ENCODE results near the gene APOL1.
"Not testable (repeated sequence)": the region's sequence is repeated elsewhere in the genome, so short reads cannot be mapped to it uniquely, and the experiment has no call there.

APOL1 gene

DNA sequence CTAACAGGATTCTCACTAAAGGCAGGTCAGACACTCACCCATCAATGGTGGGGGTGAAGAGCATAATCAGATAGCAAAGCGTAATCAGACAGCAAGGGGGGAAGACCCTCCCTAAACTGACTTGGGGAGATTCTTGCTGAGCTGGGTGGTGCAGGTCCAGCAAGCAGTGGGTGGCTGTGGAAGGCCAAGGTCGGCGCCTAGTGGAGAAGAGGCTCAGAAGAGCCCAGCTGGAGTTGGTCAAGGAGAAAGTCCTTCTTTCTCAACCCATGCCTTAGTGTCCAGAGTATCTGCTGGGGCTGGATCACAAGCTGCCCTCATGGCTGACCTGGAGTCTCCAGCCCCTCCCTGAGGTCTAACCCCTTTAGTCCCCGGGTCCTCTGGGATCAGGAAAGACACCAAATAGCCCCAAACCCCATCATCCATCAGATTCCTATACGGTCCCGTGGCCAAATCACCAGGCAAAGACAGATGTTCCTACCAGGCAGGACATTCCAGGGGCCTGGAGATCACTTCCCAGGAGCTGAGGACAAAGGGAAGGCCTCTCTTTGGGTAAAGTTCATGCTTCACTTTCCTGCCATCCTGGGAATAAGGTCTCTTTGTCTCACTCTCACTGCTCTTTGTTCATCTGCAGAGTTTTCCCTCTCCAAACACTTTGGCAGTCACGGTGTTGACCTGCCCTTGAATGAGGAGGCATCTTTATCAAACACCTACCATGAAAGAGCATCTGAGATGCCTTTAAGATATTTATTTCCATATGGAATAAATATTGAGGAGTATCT lies 11.1 kb downstream of the APOL1 start:
- DNase-seq (ENCODE audit: extremely low read depth in 1 of 2, low read depth in 1 of 2): not testable (repeated sequence)

GRCh38 chr22:36267058-36267457 lies 14.1 kb downstream of the APOL1 start:
- DNase-seq (ENCODE audit: extremely low read depth in 1 of 2, low read depth in 1 of 2): no peak

DNA sequence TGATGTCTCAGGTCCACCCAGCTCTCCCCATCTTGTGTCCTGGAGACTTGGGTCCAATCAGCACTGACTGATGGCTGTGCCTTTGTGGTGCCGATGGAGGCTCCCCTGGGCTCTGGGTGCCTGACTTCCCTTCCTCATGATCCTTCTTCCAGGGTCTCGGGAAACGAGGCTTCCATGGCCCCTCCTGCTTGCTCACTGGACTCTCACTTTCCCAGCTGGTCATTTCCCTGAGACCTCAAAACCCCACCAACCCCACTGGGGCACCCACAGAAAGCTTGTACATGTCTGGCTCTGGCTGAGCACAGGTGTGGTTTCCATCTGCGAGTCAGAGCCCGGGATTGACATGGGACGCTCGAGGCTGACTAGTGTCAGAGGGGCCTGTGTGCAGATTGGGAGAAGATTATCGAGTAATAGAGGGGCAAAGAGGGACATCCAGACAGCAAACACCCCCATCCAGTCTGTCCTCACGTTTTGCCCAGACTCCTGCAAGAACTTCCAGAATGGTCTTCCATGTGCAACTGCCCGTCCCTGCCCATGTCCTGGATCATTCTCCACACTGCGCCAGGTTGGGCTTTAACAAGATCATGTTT lies 15.1 kb downstream of the APOL1 start:
- DNase-seq (ENCODE audit: extremely low read depth in 1 of 2, low read depth in 1 of 2): no peak

GRCh38 chr22:36271231-36271630 lies 18.3 kb downstream of the APOL1 start:
- not testable (repeated sequence) for DNase-seq (ENCODE audit: extremely low read depth in 1 of 2, low read depth in 1 of 2)

DNA sequence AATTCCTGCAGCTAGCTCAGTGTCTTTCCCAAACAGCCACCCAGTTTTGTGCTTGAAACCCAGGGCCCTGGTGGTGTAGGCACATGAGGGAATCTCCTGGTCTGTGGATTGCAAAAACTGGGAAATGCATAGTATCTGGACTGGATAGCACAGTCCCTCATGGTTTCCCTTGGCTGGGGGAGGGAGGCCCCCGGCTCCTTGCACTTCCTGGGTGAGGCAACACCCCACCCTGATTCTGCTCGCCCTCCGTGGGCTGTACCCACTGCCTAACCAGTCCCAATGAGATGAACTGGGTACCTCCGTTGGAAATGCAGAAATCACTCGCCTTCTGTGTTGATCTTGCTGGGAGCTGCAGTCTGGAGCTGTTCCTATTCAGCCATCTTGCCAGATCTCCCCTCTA lies 19.0 kb downstream of the APOL1 start:
- DNase-seq (ENCODE audit: extremely low read depth in 1 of 2, low read depth in 1 of 2): not testable (repeated sequence)

GRCh38 chr22:36274531-36274930 lies 21.6 kb downstream of the APOL1 start:
- no peak for DNase-seq (ENCODE audit: extremely low read depth in 1 of 2, low read depth in 1 of 2)

GRCh38 chr22:36277482-36278291 lies 24.8 kb downstream of the APOL1 start:
- peak in 1 of 2 donors; percentile 39 for DNase-seq (ENCODE audit: extremely low read depth in 1 of 2, low read depth in 1 of 2)

GRCh38 chr22:36279219-36279666 lies 26.3 kb downstream of the APOL1 start:
- DNase-seq (ENCODE audit: extremely low read depth in 1 of 2, low read depth in 1 of 2): no peak

DNA sequence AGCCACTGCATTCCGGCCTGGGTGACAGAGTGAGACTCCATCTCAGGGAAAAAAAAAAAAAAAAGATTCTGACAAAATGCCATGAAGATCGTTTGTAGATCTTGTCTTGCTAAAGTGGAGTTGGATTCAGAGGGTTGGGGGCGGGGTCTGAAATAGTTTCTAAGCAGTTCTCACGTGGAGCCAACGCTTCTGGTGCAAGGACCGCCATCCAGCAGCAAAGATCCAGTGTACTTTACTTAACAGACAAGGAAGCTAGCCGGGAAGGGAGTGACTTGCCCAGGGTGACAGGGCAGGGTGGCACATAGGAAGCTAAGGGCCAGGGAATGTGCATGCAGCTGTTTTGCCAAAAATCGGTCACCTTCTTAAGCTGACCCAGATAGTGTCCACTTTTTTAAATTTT lies 27.4 kb downstream of the APOL1 start:
- DNase-seq (ENCODE audit: extremely low read depth in 1 of 2, low read depth in 1 of 2): no peak

GRCh38 chr22:36281781-36282327 lies 28.9 kb downstream of the APOL1 start:
- no peak for DNase-seq (ENCODE audit: extremely low read depth in 1 of 2, low read depth in 1 of 2)

DNA sequence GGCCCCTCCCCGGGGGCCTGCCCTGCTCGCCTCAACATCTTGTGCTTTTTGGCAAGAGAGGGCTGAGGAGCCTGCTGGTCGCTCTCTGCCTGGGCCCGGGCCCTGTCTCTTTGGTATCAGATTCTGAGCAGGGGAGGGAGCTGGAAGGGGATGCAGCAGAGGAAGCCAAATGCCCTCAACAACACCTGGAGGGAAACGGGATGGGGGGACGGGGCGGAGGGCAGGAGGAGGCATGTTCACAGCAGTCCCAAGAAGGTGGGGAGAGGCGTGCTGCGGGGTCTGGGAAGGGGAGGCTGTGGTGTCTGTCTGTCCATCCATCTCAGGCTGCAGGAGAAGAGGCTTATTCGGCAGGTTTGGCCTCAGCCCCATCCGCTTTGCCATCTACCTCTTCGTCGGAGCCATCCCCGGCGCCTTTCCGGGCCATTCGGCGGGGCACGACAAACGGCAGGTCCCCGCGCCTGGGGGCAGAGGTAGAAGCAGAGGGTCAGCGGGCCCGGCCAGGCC lies 29.4 kb downstream of the APOL1 start:
- no peak for DNase-seq (ENCODE audit: extremely low read depth in 1 of 2, low read depth in 1 of 2)

DNA sequence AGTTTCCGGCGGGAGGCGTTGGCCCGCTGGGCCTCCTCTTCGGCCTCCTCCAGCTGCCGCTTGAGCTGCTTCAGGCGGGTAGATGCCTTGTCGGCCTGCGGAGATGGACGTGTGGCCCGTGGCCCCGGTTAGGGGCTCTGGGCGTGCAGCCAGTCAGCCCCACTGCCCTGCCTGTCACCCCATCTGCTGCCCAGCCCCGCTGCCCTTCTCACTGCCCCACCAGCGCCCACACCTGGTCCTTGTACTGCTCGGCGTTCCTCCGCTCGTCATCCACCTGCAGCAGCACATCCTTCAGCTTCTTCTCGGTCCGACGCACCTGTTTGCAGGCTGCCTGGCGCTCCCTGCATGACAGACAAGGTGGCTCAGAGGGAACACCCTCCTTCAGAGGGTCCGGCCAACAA lies 31.2 kb downstream of the APOL1 start:
- no peak for DNase-seq (ENCODE audit: extremely low read depth in 1 of 2, low read depth in 1 of 2)

DNA sequence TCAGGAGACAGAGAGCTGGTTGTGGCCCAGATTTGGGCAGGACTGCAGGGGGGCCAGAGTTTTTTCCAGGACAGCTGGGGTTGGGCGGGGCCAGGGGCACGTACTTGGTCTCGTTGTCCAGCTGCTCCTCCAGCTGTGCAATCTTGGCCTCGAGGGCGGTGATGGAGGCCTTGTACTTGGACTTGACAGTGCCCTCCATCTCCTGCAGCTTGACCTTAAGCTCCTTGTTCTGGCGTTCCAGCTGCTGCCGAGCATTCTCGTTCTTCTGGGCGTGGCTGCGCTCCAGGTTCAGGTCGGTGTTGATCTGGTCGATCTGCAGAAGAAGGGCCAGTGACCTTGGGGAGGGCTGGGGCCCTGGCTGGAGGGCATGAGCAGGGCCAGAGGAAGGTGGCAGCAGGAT lies 32.1 kb downstream of the APOL1 start:
- no peak for DNase-seq (ENCODE audit: extremely low read depth in 1 of 2, low read depth in 1 of 2)

DNA sequence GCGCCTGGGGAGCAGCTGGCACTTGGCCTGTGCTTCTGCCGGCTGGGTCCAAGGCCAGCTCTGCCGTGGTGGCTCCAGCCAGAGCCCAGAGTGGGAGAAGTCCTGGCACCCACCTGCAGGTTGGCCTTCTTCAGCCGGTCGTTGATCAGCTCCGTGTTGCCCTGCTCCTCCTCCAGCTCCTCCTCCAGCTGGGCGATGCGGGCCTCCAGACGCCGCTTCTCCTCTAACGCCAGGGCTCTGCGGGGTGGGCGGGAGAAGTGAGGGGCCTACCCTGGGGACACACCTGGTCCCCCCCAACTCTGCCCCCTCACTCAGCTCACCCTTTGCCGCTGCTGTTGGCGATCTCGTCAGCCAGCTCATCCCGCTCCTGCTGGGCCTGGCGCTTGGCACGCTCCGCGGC lies 32.6 kb downstream of the APOL1 start:
- DNase-seq (ENCODE audit: extremely low read depth in 1 of 2, low read depth in 1 of 2): no peak

DNA sequence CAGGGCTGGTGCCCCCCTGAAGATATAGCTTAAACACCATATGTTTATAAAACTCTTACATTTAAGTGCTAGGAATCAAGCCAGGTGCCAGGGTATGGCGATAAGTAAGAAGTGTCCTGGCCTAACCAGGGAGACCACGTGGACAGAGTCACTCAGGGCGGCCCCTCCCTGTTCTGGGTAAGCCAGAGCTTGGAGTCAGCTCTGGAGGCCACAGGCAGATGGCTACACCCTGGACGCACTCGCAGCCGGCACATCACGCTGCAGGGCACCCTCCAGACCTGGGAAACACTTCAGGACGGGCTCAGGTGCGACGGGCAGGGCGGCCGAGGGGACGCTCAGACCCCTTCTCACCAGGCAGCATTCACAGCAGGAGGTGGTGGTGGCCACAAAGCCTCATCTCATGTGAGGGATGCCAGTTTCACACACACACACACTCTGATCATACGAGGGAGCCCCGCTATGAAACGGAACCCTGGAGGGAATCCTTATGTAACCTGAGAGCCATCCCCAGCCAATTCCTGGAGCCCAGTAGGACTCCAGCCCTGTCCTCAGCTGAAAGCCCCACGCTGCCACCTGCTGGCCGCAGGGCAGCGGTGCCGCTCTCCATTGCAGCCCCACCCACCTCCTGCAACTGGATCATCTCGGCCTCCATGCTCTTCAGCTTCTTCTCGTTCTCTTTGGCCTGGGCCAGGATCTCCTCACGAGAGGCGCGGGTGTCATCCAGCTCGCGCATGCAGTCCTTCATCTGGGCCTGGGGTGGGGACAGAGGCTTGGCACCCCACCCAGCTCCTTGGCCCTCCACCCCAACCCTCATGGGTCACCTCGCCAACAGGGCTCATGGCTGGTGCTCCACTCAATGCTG lies 33.4 kb downstream of the APOL1 start:
- peak in 1 of 2 donors; percentile 60 for DNase-seq (ENCODE audit: extremely low read depth in 1 of 2, low read depth in 1 of 2)

DNA sequence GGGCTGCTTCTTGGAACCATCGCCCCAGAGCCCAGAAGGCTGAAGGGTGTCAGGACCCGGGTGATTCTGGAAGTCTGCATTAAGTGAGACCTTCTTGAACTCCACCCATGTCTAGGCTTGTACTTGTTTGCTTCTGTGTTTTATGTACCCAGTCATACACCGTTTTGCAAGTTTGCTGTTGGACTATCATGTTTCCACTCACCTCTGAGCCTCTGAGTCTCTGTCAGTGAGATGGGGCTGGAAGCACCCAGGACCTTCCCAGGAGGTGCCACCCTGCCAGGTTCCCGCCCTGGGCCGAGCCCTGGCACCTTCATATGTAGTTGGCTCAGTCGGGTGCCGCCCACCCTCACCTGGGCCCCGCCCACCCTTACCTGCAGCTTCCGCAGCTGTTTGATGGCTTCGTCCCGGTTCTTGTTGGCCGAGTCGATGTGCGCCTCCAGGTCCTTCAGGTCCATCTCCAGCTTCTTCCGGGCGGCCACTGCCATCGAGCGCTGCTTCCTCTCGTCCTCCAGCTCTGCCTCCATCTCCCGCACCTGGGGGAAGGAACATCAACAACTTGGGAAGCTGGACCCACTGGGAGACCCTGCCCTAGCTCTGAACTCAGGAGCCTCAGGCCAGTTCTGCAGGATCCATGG lies 35.1 kb downstream of the APOL1 start:
- no peak for DNase-seq (ENCODE audit: extremely low read depth in 1 of 2, low read depth in 1 of 2)

GRCh38 chr22:36288571-36289405 lies 35.9 kb downstream of the APOL1 start:
- DNase-seq (ENCODE audit: extremely low read depth in 1 of 2, low read depth in 1 of 2): no peak

DNA sequence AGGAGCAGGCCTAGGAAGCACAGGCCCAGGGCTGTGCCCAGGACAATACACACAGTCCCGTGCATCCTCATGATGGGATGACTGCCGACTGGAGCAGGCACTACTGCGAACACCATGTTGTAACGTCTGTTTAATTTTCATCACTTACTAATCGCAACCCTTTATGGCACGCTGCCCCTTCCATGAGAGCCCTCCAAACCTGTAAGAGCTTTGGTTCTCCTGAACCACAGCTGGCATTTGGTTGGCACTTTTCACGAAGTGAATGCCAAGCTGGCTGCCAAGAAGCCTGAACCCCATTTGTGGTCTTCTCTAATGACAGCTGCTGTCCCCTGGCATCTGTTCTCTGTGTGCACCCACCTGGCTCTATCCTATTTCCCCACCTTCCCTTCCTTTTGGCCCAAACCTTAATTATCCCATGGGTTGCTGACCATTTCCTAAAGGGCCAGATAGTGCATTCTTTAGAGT lies 36.5 kb downstream of the APOL1 start:
- no peak for DNase-seq (ENCODE audit: extremely low read depth in 1 of 2, low read depth in 1 of 2)

DNA sequence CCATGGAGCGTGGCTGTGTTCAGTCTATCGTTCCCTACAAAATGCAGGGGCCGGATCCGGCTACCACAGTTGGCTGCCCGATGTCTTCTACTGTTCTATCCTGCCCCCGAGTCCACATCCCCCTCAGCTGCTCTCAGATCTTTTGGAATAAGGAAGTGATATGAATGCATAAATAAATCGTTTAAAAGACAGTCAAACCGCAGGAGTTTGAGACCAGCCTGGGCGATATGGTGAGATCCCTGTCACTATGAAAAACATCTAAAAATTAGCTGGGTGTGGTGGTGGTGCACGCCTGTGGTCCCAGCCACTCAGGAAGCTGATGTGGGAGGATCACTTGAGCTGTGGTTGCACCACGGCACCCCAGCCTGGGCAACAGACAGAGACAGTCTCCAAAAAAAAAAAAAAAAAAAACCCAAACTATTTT lies 37.0 kb downstream of the APOL1 start:
- peak in 1 of 2 donors; percentile 18 for DNase-seq (ENCODE audit: extremely low read depth in 1 of 2, low read depth in 1 of 2)
